Heart left ventricle (tissue), 16 donors: ENCODE results near the gene CSF3R. TPM values are rescaled to one million over a fixed set of nuclear protein-coding genes. Genes with fewer than 3 reads are reported as not detected.
A peak's percentile ranks its signal among the peaks of the same experiment; 100 is the strongest.

Experiments used
- ATAC-seq, 4 donors: fragments of 200-7000 bp; cut with Tn5 transposase; one replicate each; pipeline ENCODE4 v1.9.1; 2020 to 2022; ENCODE audit warnings: moderate library complexity in 4 of 4, mild to moderate bottlenecking in 3 of 4, moderate number of reproducible peaks in 1 of 4
- DNase-seq, 5 donors: peaks; one replicate each; pipeline ENCODE4 v3.0.0-alpha.2; 2020
- H3K27ac ChIP-seq, 12 donors: fragments of 200-600 bp; sonication (generic) in 4 of 12; one replicate each; pipeline versions ENCODE4 v1.5.0 to v1.8.0; 2016 to 2022; ENCODE audit warnings: mild to moderate bottlenecking in 2 of 12
- H3K27me3 ChIP-seq, 9 donors: fragments of 200-600 bp; sonication (generic) in 2 of 9; one replicate each; pipeline versions ENCODE4 v1.5.1 to v1.8.0; 2016 to 2022; ENCODE audit warnings: mild to moderate bottlenecking in 3 of 9
- H3K36me3 ChIP-seq, 9 donors: fragments of 200-600 bp; sonication (generic) in 2 of 9; one replicate each; pipeline versions ENCODE4 v1.5.0 to v1.8.0; 2018 to 2022; ENCODE audit warnings: mild to moderate bottlenecking in 2 of 9
- H3K4me1 ChIP-seq, 12 donors: fragments of 200-600 bp; sonication (generic) in 4 of 12; one replicate each; pipeline versions ENCODE4 v1.5.0 to v1.8.0; 2016 to 2022; ENCODE audit warnings: mild to moderate bottlenecking in 3 of 12
- H3K4me3 ChIP-seq, 12 donors: fragments of 200-600 bp; sonication (generic) in 4 of 12; one replicate each; pipeline versions ENCODE4 v1.5.0 to v1.8.0; 2017 to 2022; ENCODE audit warnings: mild to moderate bottlenecking in 9 of 12, moderate library complexity in 4 of 12
- H3K9me3 ChIP-seq, 12 donors: fragments of 200-600 bp; sonication (generic) in 4 of 12; one replicate each; pipeline versions ENCODE4 v1.5.0 to v1.8.0; 2016 to 2022; ENCODE audit warnings: mild to moderate bottlenecking in 1 of 12
- POLR2A ChIP-seq, 2 donors: fragments of 450-650 bp; IDR thresholded peaks; one replicate each; pipeline ENCODE4 v1.6.1; 2017; ENCODE audit warnings: antibody characterized with exemption in 2 of 2, mild to moderate bottlenecking in 2 of 2, moderate library complexity in 2 of 2
- WGBS, 4 donors: extraction: QIAGEN DNeasy Blood & Tissue Kit in 2 of 4; methylation state at CpG; one replicate each; pipeline versions ENCODE4 v1.1.5 to v1.1.7; 2013 to 2018; 5-methylcytosine and 5-hydroxymethylcytosine counted together
- intact Hi-C, 10 donors: fragments of 100-400 bp; cut with DNase I; formaldehyde crosslinking; loops; one replicate each; pipeline versions ENCODE4 v1.11.1 to v1.14.2; 2022
- polyA plus RNA-seq, 2 donors: library from polyadenylated mRNA; stranded (reverse); fragments of 200-250 nt; gene quantifications; one replicate each; pipeline ENCODE4 v1.2.3, GENCODE V29; 2013
- total RNA-seq, 9 donors: library from RNA; depleted of rRNA in 2 of 9; stranded (reverse); fragments of >200 nt in 2 of 9; fragmentation: NEBNext Ultra II Directional in 3 of 9; extraction: Animal tissue kit (Norgen Biotek cat#: 25700) in 3 of 9; gene quantifications; one replicate each; pipeline versions ENCODE4 v1.1.0 to v1.2.4, GENCODE V29; 2016 to 2023
- TF ChIP-seq, protein P1 (sequence below), 12 donors: fragments of 200-600 bp; sonication (generic) in 4 of 12; IDR thresholded peaks; one replicate each; pipeline versions ENCODE4 v1.5.0 to v1.8.0; 2018 to 2022; ENCODE audit warnings: antibody characterized with exemption in 12 of 12, mild to moderate bottlenecking in 5 of 12
- donor health status: ischemic (EF 13 %, LVEDD 7.1; RV severe dilation, severe dysfunction).
- donor health status: healthy with polysubstance abuse.
- donor health status: DM: no; HTN: yes; CAD: no.
- donor health status: DM: no; HTN: no; CAD: no.
- donor health status: ischemic (EF 25% LVEDD 6.9; RV normal size, moderate dysfunction).
- donor health status: ischemic (EF 25% LVEDD 5.7; RV mildly dilated, moderate dysfunction).
- donor health status: healthy.
- donor health status: DM: yes; HTN: yes; CAD: no.
- donor health status: ischemic (EF 35%, LVEDD 5.7; RV mildly dilated, moderate dysfunction).
- donor health status: nonischemic (EF 11% LVEDD 7.7; RV severe dilation, severe dysfunction).
- donor health status: DM: yes; HTN: yes; CAD: no.
- donor health status: PGD.
- donor health status: ischemic (EF 29% LVEDD 5.4; RV normal size, mild dysfunction).
- donor health status: nonischemic (EF 23%, LVEDD 6.1; RV moderate dilation, normal function).

The CSF3R gene
- total and polyA plus RNA-seq, 11 donors, result 1.5 to 22.7 (median 4.1) TPM

DNA sequence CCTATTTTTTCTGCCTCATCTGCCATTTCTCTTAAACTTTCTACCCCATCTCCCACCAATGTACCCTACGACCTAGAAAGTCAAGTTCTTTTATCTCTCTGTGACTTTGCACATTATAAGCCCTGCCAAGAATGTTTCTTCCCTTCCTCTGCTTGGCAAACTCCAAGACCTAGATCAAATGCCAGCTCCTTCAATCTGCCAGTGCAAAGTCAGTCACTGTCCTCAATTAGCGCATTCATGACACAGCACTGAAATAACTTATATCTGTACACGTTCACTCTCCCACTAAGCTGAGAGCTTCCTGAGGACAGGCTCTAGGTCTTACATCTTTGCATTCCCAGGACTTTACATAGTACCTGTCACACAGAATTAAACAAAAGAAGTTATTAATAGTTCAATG, 63.6 kb downstream of the CSF3R start:
- DNase-seq (no peak), ATAC-seq (peak in 2 of 4 donors; percentile 25 to 52)
- H3K27me3 ChIP-seq, result no peaks in the 10 kb centered on the region
- H3K4me3 ChIP-seq, result no peak overlapping the region
- TF ChIP-seq, protein P1, sequence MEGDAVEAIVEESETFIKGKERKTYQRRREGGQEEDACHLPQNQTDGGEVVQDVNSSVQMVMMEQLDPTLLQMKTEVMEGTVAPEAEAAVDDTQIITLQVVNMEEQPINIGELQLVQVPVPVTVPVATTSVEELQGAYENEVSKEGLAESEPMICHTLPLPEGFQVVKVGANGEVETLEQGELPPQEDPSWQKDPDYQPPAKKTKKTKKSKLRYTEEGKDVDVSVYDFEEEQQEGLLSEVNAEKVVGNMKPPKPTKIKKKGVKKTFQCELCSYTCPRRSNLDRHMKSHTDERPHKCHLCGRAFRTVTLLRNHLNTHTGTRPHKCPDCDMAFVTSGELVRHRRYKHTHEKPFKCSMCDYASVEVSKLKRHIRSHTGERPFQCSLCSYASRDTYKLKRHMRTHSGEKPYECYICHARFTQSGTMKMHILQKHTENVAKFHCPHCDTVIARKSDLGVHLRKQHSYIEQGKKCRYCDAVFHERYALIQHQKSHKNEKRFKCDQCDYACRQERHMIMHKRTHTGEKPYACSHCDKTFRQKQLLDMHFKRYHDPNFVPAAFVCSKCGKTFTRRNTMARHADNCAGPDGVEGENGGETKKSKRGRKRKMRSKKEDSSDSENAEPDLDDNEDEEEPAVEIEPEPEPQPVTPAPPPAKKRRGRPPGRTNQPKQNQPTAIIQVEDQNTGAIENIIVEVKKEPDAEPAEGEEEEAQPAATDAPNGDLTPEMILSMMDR (IDR thresholded peaks at IDR 0.05), result no peak
- TF ChIP-seq POLR2A (IDR thresholded peaks at IDR 0.05), result no peak
- 47 to 64% (median 60%) methylated on average over 3 of the region's 3 CpGs for WGBS, 4 donors
- peaks cover 0 to 30% (median 15%) of the 10 kb centered on the region in 9 donors for H3K36me3 ChIP-seq
- H3K4me1 ChIP-seq, result peaks cover 0 to 21% (median 8%) of the 10 kb centered on the region in 12 donors
- no peaks in the 10 kb centered on the region for H3K9me3 ChIP-seq
- intact Hi-C loops, result loop anchor here in 2 of 10 donors (1.0 to 5.0 kb wide), 2 partner anchors 77 to 317 kb away; no protein-coding TSS in a partner anchor
- no peak overlapping the region for H3K27ac ChIP-seq

DNA sequence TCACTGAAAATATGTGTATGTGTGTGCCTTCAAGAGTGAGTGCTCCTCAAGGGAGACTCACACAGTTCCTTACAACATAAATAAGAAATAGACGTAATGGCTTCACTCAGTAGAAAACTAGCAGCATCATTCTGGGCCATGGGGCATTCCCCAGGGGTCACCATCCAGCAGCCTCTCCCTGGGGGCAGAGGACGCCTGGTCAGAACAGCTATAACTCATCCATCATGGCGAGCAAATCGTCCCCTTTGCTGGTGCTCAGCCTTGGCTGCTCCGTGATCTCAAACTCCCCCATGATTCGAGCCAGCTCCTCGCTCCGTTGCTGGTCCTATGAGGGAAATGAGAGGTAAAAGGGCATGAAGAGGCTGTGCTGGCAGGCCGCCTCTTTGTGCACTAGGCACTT, 64.8 kb downstream of the CSF3R start:
- H3K4me1 ChIP-seq, result peaks cover 0 to 21% (median 8%) of the 10 kb centered on the region in 12 donors
- ATAC-seq (no peak), DNase-seq (no peak)
- no peaks in the 10 kb centered on the region for H3K9me3 ChIP-seq
- H3K4me3 ChIP-seq, result no peak overlapping the region
- no peak overlapping the region for H3K27ac ChIP-seq
- no peak for TF ChIP-seq POLR2A (IDR thresholded peaks at IDR 0.05)
- TF ChIP-seq, protein P1 (IDR thresholded peaks at IDR 0.05), result no peak
- no peaks in the 10 kb centered on the region for H3K27me3 ChIP-seq
- WGBS, 4 donors, result 80 to 92% (median 86%) methylated on average over 7 to 9 of the region's 9 CpGs
- intact Hi-C loops, result loop anchor here in 1 of 10 donors (5.0 kb wide), 1 partner anchor 316 kb away; no protein-coding TSS in a partner anchor
- peaks cover 0 to 26% (median 14%) of the 10 kb centered on the region in 9 donors for H3K36me3 ChIP-seq

Other genes with a start within 250 kb of the CSF3R start
- gene SH3D21, start 176.5 kb downstream of the CSF3R start, total RNA-seq, result 1 to 10 TPM in 5 of 9 donors, under 1 TPM in 4; 0.38 to 3.1 (median 1.4) TPM
- 1 to 10 TPM in 1 of 2 donors, under 1 TPM in 1; 0.72 to 2.2 TPM for gene SH3D21, start 176.5 kb downstream of the CSF3R start, polyA plus RNA-seq
- gene EVA1B, start 159.3 kb downstream of the CSF3R start, total RNA-seq, result 10 to 100 TPM in 6 of 9 donors, 1 to 10 TPM in 3; 5.9 to 42.3 (median 10.8) TPM
- 10 to 100 TPM; 13.6 to 21.4 TPM for gene EVA1B, start 159.3 kb downstream of the CSF3R start, polyA plus RNA-seq
- 100 to 1,000 TPM in 1 of 9 donors, 10 to 100 TPM in 8; 50.4 to 114 (median 59.4) TPM for gene STK40, start 97.0 kb downstream of the CSF3R start, total RNA-seq
- gene STK40, start 97.0 kb downstream of the CSF3R start, polyA plus RNA-seq, result 10 to 100 TPM; 27.9 to 75.2 TPM
- gene LSM10, start 85.0 kb downstream of the CSF3R start, total RNA-seq, result 10 to 100 TPM; 39.1 to 68.7 (median 49.7) TPM
- gene LSM10, start 85.0 kb downstream of the CSF3R start, polyA plus RNA-seq, result 10 to 100 TPM; 72.7 to 95.9 TPM
- gene OSCP1, start 32.5 kb downstream of the CSF3R start, total RNA-seq, result 10 to 100 TPM in 1 of 9 donors, 1 to 10 TPM in 8; 5.1 to 10.3 (median 6.0) TPM
- 10 to 100 TPM in 1 of 2 donors, 1 to 10 TPM in 1; 3.8 to 11.5 TPM for gene OSCP1, start 32.5 kb downstream of the CSF3R start, polyA plus RNA-seq
- 100 to 1,000 TPM in 5 of 9 donors, 10 to 100 TPM in 4; 83.5 to 137 (median 108) TPM for gene MRPS15, start 18.5 kb downstream of the CSF3R start, total RNA-seq
- gene MRPS15, start 18.5 kb downstream of the CSF3R start, polyA plus RNA-seq, result 100 to 1,000 TPM; 130 to 396 TPM